Measurements from ENCODE around the gene SPEM2.

- TF ChIP-seq POLR2A (IDR thresholded peaks at IDR 0.05), result no peak
- TF ChIP-seq, protein P1, sequence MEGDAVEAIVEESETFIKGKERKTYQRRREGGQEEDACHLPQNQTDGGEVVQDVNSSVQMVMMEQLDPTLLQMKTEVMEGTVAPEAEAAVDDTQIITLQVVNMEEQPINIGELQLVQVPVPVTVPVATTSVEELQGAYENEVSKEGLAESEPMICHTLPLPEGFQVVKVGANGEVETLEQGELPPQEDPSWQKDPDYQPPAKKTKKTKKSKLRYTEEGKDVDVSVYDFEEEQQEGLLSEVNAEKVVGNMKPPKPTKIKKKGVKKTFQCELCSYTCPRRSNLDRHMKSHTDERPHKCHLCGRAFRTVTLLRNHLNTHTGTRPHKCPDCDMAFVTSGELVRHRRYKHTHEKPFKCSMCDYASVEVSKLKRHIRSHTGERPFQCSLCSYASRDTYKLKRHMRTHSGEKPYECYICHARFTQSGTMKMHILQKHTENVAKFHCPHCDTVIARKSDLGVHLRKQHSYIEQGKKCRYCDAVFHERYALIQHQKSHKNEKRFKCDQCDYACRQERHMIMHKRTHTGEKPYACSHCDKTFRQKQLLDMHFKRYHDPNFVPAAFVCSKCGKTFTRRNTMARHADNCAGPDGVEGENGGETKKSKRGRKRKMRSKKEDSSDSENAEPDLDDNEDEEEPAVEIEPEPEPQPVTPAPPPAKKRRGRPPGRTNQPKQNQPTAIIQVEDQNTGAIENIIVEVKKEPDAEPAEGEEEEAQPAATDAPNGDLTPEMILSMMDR (IDR thresholded peaks at IDR 0.05), result no peak
These were observed 34.1 kb upstream of the SPEM2 start for GRCh38 chr17:7391307-7391706.

Measured in upper lobe of left lung (tissue), 4 donors.